Choroid plexus epithelial cell (primary cell): ENCODE data around the gene RNF7.
A peak's percentile ranks its signal among the peaks of the same experiment; 100 is the strongest.
"Not testable (repeated sequence)": the region's sequence is repeated elsewhere in the genome, so short reads cannot be mapped to it uniquely, and the experiment has no call there.

Source experiments
- DNase-seq: peaks from one replicate; pipeline ENCODE4 v3.0.0-alpha.2; 2010; ENCODE audit warnings: low read depth
- H3K4me3 ChIP-seq: 2 replicates; pipeline ENCODE4 v1.5.1; 2011; ENCODE audit warnings: low read depth, mild to moderate bottlenecking, control low read depth, low read length, moderate library complexity
- TF ChIP-seq, protein P1 (sequence below): conservative IDR thresholded peaks from 2 replicates; pipeline ENCODE4 v1.5.1; 2011; ENCODE audit warnings: low read depth, mild to moderate bottlenecking, control low read depth, inconsistent platforms, low read length, moderate library complexity

RNF7 gene

DNA sequence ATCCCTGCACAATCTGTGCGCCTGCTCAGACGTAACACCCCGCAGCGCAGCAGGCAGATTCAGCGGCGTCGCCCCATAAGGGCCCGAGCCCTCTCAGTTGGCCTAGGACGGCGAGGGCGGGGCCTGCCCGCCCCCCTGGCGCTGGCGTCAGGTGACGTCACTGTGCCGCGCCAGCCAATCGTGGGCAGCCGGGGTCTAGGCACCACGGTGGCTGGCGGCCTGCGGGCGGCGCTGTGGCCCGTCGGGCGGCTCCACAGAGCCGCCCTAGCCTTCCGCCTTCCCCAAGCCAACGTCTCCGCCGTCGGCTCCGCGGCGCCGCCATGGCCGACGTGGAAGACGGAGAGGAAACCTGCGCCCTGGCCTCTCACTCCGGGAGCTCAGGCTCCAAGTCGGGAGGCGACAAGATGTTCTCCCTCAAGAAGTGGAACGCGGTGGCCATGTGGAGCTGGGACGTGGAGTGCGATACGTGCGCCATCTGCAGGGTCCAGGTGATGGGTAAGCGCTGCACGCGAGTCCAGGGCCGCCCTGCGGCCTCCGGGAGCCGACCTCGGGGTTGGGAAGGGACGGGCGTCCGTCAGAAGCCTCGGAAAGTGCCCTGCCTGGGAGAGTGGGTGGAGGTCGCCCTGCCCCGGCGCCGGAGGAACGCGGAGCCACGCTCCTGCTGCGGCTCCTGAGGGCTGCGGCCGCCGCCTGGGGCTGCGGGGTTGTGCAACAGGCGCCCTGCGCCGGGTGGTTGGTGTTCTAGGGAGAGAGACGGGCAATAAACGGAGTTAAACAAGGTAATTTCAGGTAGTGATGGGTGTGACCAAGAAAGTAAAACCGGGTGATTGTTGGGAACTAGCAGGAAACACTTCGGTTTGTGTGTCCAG, at the start of gene RNF7:
TSS of gene RNF7 (plus strand) at position 277 of the 869 bp plus-strand sequence. CDS start at position 321, 44 bp downstream.
- peak; percentile 97 for DNase-seq
- TF ChIP-seq, protein P1, sequence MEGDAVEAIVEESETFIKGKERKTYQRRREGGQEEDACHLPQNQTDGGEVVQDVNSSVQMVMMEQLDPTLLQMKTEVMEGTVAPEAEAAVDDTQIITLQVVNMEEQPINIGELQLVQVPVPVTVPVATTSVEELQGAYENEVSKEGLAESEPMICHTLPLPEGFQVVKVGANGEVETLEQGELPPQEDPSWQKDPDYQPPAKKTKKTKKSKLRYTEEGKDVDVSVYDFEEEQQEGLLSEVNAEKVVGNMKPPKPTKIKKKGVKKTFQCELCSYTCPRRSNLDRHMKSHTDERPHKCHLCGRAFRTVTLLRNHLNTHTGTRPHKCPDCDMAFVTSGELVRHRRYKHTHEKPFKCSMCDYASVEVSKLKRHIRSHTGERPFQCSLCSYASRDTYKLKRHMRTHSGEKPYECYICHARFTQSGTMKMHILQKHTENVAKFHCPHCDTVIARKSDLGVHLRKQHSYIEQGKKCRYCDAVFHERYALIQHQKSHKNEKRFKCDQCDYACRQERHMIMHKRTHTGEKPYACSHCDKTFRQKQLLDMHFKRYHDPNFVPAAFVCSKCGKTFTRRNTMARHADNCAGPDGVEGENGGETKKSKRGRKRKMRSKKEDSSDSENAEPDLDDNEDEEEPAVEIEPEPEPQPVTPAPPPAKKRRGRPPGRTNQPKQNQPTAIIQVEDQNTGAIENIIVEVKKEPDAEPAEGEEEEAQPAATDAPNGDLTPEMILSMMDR, result peak; percentile 51
- peak within 1 kb of the TSS; percentile 95 for H3K4me3 ChIP-seq

DNA sequence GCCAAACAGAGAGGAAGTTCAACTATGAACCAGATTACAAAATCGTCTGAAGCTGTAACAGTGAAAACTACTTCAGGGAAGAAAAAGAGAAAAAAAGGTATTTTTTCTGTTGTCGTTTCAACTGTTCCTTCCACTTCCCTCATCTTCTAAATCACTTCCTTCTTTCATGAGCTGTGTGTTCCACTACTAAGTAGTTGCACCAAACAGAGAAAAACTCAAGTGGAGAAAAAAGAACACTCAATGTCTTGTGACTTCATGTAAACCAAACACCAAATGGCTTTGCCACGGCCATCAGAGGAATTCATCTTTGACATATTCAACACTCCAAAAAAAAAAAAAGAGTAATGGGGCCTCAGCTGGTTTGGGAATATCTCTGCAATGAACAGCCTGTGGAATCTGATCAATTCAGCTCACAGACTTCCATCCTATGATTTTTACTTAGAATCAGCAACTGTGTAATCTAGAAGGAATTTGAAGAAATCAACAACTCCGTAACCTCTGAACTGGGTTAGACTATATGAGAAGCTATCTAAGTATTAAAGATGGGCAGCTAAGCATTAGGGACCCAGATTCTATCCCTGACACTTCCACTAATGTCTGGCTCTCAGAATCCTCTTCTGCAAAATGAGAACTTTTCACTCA, 47.5 kb upstream of the RNF7 start:
- peak; percentile 45 for DNase-seq
- TF ChIP-seq, protein P1, result no peak
- H3K4me3 ChIP-seq, result no peak overlapping the region

DNA sequence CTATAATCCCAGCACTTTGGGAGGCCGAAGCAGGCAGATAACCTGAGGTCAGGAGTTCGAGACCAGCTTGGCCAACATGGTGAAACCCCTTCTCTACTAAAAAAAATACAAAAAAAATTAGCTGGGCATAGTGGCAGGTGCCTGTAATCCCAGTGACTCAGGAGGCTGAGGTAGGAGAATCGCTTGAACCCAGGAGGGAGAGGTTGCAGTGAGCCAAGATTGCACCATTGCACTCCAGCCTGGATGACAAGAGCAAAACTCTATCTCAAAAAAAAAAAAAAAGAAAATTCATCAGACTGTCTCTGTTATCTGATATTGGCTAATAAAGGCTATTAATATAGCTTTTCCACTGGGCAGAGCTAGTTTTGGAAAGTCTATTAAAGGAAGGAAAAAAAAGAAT, 46.6 kb upstream of the RNF7 start:
- DNase-seq, H3K4me3 ChIP-seq: not testable (repeated sequence)

DNA sequence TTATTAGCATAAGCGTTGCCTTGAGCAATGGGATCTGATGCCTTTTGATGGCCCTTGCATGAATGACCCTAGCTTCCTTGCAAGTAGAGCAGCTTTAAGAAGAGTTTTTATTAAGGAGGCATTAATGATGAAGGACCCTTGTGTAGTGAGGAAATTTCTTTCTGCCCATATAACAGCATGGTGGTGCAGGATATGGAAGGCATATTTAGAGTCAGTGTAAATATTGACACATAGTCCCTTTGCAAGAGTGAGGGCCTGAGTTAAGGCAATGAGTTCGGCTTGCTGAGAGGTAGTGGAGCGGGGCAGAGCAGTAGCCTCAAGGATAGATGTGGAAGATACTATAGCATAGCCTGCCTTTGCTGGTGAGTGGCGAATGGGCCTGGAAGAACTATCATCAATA, 45.1 kb upstream of the RNF7 start:
- DNase-seq, H3K4me3 ChIP-seq: not testable (repeated sequence)

DNA sequence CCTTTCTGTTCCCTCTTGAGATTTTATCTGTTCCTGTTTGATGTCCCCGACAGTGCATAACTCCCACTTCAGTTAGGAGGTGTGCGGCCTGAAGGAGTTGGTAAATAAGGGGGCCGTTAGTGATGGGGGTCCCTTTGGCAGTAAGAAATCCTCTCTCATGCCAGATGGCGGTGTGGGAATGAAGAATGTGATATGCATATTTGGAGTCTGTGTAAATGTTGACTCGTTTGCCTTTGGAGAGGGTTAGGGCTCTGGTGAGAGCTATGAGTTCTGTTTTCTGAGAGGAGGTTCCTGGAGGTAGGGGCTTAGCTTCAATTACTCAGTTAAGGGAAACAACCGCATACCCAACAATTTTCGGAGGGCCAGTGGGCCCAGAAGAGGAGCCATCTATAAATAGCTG, 38.8 kb upstream of the RNF7 start:
- TF ChIP-seq, protein P1, result no peak
- no peak for DNase-seq
- no peak overlapping the region for H3K4me3 ChIP-seq

DNA sequence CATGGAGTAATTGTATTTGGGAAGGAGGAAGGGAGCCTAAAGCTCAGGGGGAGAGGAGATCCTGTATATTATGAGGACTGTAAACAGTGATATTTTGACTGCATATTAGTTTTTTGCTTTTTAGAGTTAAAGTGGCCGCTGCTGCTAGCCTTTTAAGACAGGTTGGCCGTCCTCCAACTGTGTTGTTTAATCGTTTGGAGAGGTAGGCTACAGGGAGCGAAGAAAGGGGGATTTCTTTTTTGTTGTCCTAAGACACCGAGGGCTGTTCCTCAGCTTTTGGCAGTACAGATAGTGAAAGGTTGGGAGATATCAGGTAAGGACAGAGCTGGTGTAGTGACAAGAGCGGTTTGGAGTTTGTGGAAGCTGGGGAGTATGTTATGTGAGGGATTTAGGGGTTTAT, 38.2 kb upstream of the RNF7 start:
- peak; percentile 35 for DNase-seq
- TF ChIP-seq, protein P1, result no peak
- H3K4me3 ChIP-seq, result no peak overlapping the region

DNA sequence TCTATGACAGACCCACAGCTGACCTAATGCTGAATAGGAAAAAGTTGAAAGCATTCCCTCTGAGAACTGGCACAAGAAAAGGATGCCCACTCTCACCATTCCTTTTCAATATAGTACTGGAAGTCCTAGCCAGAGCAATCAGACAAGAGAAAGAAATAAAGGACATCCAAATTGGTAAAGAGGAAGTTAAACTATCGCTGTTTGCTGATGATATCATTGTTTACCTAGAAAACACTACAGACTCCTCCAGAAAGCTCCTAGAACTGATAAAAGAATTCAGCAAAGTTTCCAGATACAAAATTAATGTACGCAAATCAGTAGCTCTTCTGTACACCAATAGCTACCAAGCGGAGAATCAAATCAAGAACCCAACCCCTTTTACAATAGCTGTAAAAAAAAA, 34.7 kb upstream of the RNF7 start:
- not testable (repeated sequence) for H3K4me3 ChIP-seq, DNase-seq

DNA sequence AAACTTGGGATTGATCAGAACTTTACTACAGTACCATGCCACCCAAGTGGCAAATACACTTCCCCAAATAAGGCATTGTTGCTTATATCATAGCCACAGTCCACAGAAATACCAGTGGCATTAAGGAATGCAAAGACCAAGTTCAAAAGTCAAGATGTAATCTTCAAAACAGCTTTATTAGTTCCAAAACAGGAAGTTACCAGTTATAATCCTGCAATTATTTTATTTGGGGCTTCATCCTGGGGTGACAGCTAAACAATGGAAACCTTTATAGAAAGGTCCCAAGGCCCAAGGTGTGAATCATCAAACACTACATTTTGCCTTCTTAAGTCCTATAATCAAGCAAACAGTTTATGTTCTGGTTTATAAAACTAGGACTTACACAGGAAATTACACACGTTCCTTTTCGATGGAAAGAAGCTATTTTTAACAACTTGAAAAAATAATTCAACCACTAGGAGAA, 30.3 kb upstream of the RNF7 start:
- DNase-seq, result peak; percentile 70
- no peak overlapping the region for H3K4me3 ChIP-seq
- TF ChIP-seq, protein P1, result no peak
